ENCODE measurements around the gene RIN3.
"Not testable (repeated sequence)": the region's sequence is repeated elsewhere in the genome, so short reads cannot be mapped to it uniquely, and the experiment has no call there.

The RIN3 gene

GRCh38 chr14:92677087-92677668 lies 163.6 kb downstream of the RIN3 start:
- no peak overlapping the region for H3K4me3 ChIP-seq (ENCODE audit: low read depth, low read length)
- no peak for DNase-seq (ENCODE audit: low read depth)
- TF ChIP-seq CTCF (IDR thresholded peaks at IDR 0.05; ENCODE audit: low read depth, low read length, missing control alignments) = no peak
- in situ Hi-C loops (cut with HindIII; ENCODE audit: low sequenced_read_pairs) = no loop called here

- DNase-seq (ENCODE audit: low read depth) = no peak
- TF ChIP-seq CTCF (IDR thresholded peaks at IDR 0.05; ENCODE audit: low read depth, low read length, missing control alignments) = no peak
- H3K4me3 ChIP-seq (ENCODE audit: low read depth, low read length) = no peak overlapping the region
- in situ Hi-C loops (cut with HindIII; ENCODE audit: low sequenced_read_pairs) = no loop called here
Observed at GRCh38 chr14:92677955-92678354, 164.4 kb downstream of the RIN3 start.

GRCh38 chr14:92678766-92679165 lies 165.2 kb downstream of the RIN3 start:
- in situ Hi-C loops (cut with HindIII; ENCODE audit: low sequenced_read_pairs) = no loop called here
- DNase-seq (ENCODE audit: low read depth) = no peak
- TF ChIP-seq CTCF (IDR thresholded peaks at IDR 0.05; ENCODE audit: low read depth, low read length, missing control alignments) = no peak
- no peak overlapping the region for H3K4me3 ChIP-seq (ENCODE audit: low read depth, low read length)

- TF ChIP-seq CTCF (IDR thresholded peaks at IDR 0.05; ENCODE audit: low read depth, low read length, missing control alignments) = no peak
- no peak for DNase-seq (ENCODE audit: low read depth)
- in situ Hi-C loops (cut with HindIII; ENCODE audit: low sequenced_read_pairs) = no loop called here
- no peak overlapping the region for H3K4me3 ChIP-seq (ENCODE audit: low read depth, low read length)
Observed at GRCh38 chr14:92679246-92679645, 165.7 kb downstream of the RIN3 start.

GRCh38 chr14:92680330-92680729 lies 166.7 kb downstream of the RIN3 start:
- H3K4me3 ChIP-seq (ENCODE audit: low read depth, low read length); DNase-seq (ENCODE audit: low read depth); in situ Hi-C loops (cut with HindIII; ENCODE audit: low sequenced_read_pairs): not testable (repeated sequence)

- TF ChIP-seq CTCF (IDR thresholded peaks at IDR 0.05; ENCODE audit: low read depth, low read length, missing control alignments) = peak; percentile 96
- in situ Hi-C loops (cut with HindIII; ENCODE audit: low sequenced_read_pairs) = no loop called here
- H3K4me3 ChIP-seq (ENCODE audit: low read depth, low read length) = no peak overlapping the region
Observed at GRCh38 chr14:92680781-92681650, 167.4 kb downstream of the RIN3 start.

GRCh38 chr14:92683041-92683440 lies 169.5 kb downstream of the RIN3 start:
- in situ Hi-C loops (cut with HindIII; ENCODE audit: low sequenced_read_pairs) = no loop called here
- DNase-seq (ENCODE audit: low read depth) = no peak
- H3K4me3 ChIP-seq (ENCODE audit: low read depth, low read length) = no peak overlapping the region
- no peak for TF ChIP-seq CTCF (IDR thresholded peaks at IDR 0.05; ENCODE audit: low read depth, low read length, missing control alignments)

More at GRCh38 chr14:92680781-92681650, 167.4 kb downstream of the RIN3 start:
- DNase-seq (ENCODE audit: low read depth) = peak; percentile 61

Measured in astrocyte of the cerebellum (primary cell).